HG03575 (cell line): ENCODE data around the gene TNP1.

ENCODE experiments used
- ATAC-seq: cut with Tn5 transposase; IDR thresholded peaks from one replicate; pipeline ENCODE4 v1.9.1; 2021; ENCODE audit not compliant: unreplicated experiment, insufficient number of reproducible peaks, low FRiP score; ENCODE audit errors: extremely low read depth

The TNP1 gene

GRCh38 chr2:216851486-216852090 lies 8.3 kb downstream of the TNP1 start:
- ATAC-seq: no peak

GRCh38 chr2:216850665-216851322 lies 9.1 kb downstream of the TNP1 start:
- no peak for ATAC-seq

GRCh38 chr2:216849987-216850386 lies 9.9 kb downstream of the TNP1 start:
- no peak for ATAC-seq

GRCh38 chr2:216845426-216845825 lies 14.4 kb downstream of the TNP1 start:
- ATAC-seq: no peak

GRCh38 chr2:216842636-216843035 lies 17.2 kb downstream of the TNP1 start:
- no peak for ATAC-seq

- no peak for ATAC-seq
These were observed 20.2 kb downstream of the TNP1 start for GRCh38 chr2:216839688-216840087.

GRCh38 chr2:216838151-216838550 lies 21.7 kb downstream of the TNP1 start:
- no peak for ATAC-seq

GRCh38 chr2:216837740-216838139 lies 22.1 kb downstream of the TNP1 start:
- no peak for ATAC-seq

GRCh38 chr2:216833061-216833460 lies 26.8 kb downstream of the TNP1 start:
- ATAC-seq: no peak

- no peak for ATAC-seq
These were observed 29.5 kb downstream of the TNP1 start for GRCh38 chr2:216830346-216830745.

- no peak for ATAC-seq
These were observed 30.3 kb downstream of the TNP1 start for GRCh38 chr2:216829533-216829932.

GRCh38 chr2:216827073-216827720 lies 32.7 kb downstream of the TNP1 start:
- no peak for ATAC-seq

GRCh38 chr2:216822470-216822869 lies 37.4 kb downstream of the TNP1 start:
- ATAC-seq: no peak

GRCh38 chr2:216820709-216821108 lies 39.2 kb downstream of the TNP1 start:
- no peak for ATAC-seq

- no peak for ATAC-seq
These were observed 40.1 kb downstream of the TNP1 start for GRCh38 chr2:216819766-216820165.

GRCh38 chr2:216819055-216819454 lies 40.8 kb downstream of the TNP1 start:
- no peak for ATAC-seq

GRCh38 chr2:216810399-216811160 lies 49.3 kb downstream of the TNP1 start:
- no peak for ATAC-seq
